Activated gamma-delta T cell (primary cell): ENCODE measurements around the gene MAD1L1.

Experiments used
- DNase-seq: peaks from one replicate; lab custom pipeline; 2025; lab: John Stamatoyannopoulos, UW

The MAD1L1 gene

GRCh38 chr7:1804310-1804709, 428.4 kb downstream of the MAD1L1 start:
- no peak for DNase-seq

GRCh38 chr7:1802899-1803298, 429.8 kb downstream of the MAD1L1 start:
- DNase-seq, result no peak

GRCh38 chr7:1800902-1801301, 431.8 kb downstream of the MAD1L1 start:
- DNase-seq, result no peak

GRCh38 chr7:1798191-1798590, 434.6 kb downstream of the MAD1L1 start:
- no peak for DNase-seq

DNA sequence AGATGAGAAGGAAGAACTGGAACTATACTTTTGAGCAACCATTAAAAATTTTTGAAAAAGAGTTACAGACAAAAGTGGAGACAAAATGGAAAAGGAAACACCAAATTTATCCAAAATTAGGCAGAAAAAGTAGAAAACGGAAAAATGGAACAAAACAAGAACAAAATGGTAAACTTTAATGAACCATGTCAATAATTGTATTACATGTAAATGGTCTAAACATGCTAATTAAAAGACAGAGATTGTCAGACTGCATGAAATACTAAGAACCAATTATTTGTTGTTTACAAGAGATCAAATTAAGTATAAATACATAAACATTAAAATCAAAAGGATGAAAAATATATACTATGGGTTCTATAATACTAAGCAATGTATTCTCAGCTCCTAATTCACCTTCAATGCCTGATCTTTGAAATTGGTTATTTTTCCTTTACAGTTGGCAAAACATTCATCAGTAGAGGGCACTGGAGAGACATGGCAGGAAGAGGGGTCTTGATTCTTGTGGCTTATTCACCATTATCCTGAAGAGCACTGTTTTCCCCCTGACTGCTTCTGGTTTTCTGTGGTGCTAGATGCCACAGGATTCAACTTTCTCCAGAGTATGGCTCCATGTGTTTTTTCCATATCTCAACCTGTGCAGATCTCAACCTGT, 437.7 kb downstream of the MAD1L1 start:
- DNase-seq, result no peak

- DNase-seq, result no peak
These were observed 445.0 kb downstream of the MAD1L1 start for GRCh38 chr7:1787681-1788235.

- no peak for DNase-seq
These were observed 445.5 kb downstream of the MAD1L1 start for GRCh38 chr7:1787241-1787640.

DNA sequence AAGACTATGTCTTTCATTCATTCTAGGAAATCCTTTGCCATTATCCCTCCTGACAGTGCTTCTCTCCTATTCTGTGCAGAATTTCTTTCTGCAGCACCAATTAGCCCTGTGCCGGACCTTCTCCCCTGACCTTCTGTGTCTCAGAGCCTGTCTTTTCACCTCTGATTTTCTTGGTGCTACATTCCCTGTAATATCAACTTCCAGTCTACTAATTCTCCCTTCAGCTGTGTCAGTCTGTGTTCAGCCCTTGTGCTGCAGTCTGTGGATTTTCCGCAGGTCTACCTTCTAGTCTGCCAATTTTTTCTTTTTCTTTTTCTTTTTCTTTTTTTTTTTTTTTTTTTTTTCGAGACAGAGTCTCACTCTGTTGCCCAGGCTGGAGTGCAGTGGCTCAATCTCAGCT, 446.9 kb downstream of the MAD1L1 start:
- DNase-seq, result no peak

GRCh38 chr7:1781369-1781768, 451.4 kb downstream of the MAD1L1 start:
- DNase-seq, result no peak

- no peak for DNase-seq
These were observed 453.3 kb downstream of the MAD1L1 start for GRCh38 chr7:1779445-1779844.

- no peak for DNase-seq
These were observed 455.6 kb downstream of the MAD1L1 start for GRCh38 chr7:1777122-1777521.

- no peak for DNase-seq
These were observed 457.4 kb downstream of the MAD1L1 start for GRCh38 chr7:1775389-1775788.

- no peak for DNase-seq
These were observed 462.4 kb downstream of the MAD1L1 start for GRCh38 chr7:1770331-1770730.

DNA sequence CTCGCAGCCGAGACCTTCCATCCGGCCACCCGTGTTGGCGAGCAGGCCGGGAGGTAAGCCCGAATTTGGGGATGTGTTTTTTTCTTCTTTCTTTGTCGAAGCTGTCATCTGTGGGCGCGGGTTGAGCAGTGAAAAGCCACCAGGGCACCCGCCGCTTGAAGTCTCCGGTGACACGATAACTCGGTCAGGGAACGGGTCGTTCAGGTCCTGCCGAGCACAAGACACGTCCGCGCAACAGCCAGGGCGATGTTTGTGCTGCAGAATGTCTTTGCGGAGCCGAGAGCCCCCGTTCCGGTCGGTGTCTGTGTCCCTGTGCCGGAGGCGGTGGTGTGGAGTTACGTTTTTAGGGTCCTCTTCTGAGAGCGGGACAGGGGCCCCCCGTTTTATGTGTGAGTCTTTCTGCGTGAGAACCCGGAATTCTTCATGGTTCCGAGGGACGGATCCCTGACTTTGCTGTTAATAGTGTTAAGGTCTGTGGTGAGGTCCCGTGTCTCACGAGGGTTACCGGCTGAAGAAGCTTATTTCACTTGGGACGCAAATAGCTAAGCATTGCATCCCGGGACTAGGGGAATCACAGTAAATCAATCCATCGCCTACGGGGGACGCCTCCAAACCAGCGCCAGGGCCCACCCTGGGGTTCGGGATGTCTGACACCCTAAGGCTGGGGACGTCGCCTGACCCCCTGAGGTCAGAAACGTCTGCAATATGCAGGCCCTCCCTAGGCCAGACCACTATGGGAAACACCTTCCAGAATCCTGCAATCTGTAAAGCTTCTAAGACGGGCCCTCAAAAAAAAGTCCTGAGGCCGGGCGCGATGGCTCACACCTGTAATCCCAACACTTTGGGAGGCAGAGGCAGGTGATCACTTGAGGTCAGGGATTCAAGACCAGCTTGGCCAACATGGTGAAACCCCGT, 463.2 kb downstream of the MAD1L1 start:
- DNase-seq, result no peak

DNA sequence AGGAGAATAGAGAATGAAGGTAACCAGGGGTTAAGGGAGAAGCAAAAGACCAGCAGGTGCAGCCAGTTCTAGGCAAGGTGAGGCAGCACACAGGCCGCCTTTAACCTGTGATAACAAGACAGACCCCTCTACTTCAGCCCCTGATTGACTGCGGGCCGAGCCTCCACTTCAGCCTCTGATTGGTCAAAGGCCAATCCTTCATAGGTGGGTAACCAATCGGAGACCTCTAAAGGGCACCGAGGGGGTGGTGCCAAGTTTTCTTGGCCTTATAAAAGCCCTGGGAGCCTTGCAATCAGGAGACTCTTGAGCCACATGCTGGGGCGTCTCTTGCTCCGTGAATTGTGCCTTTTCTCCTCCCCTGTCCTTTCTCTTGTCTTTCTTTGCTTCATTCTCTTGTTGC, 463.9 kb downstream of the MAD1L1 start:
- no peak for DNase-seq

- no peak for DNase-seq
These were observed 465.2 kb downstream of the MAD1L1 start for GRCh38 chr7:1767524-1767923.
